Measurements from ENCODE around the gene F13A1. TPM values are rescaled to one million over a fixed set of nuclear protein-coding genes. Genes with fewer than 3 reads are reported as not detected.

The F13A1 gene
- total RNA-seq, 4 donors from 2014 or later: 28.8 to 303 (median 117) TPM

DNA sequence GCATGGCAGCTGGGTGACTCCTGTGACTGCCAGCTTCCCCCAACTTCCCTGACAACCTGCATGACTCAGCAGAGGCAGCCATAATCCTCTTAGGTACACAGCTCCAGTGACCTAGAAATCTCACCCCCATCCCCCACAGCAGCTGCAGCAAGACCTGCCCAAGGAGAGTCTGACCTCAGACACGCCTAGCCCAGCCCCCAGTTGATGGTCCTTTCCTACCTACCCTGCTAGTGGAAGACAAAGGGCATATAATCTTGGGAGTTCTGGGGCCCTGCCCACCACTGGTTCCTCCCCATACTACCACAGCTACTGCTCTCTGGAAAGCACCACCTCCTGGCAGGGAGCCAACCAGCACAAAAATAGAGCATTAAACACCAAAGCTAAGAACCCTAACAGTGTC, 90.2 kb downstream of the F13A1 start:
- no CpG with 5 or more reads among the region's 1 CpG for WGBS, 2 donors (ENCODE audit: low coverage in 1 of 2)
- no peaks in the 10 kb centered on the region for H3K36me3 ChIP-seq
- H3K4me3 ChIP-seq: no peak overlapping the region
- peaks cover 0 to 9% (median 0%) of the 10 kb centered on the region in 3 donors for H3K9me3 ChIP-seq
- H3K4me1 ChIP-seq: no peaks in the 10 kb centered on the region
- H3K27ac ChIP-seq: no peak overlapping the region
- no peak for TF ChIP-seq POLR2A (IDR thresholded peaks at IDR 0.05)
- TF ChIP-seq, protein P1, sequence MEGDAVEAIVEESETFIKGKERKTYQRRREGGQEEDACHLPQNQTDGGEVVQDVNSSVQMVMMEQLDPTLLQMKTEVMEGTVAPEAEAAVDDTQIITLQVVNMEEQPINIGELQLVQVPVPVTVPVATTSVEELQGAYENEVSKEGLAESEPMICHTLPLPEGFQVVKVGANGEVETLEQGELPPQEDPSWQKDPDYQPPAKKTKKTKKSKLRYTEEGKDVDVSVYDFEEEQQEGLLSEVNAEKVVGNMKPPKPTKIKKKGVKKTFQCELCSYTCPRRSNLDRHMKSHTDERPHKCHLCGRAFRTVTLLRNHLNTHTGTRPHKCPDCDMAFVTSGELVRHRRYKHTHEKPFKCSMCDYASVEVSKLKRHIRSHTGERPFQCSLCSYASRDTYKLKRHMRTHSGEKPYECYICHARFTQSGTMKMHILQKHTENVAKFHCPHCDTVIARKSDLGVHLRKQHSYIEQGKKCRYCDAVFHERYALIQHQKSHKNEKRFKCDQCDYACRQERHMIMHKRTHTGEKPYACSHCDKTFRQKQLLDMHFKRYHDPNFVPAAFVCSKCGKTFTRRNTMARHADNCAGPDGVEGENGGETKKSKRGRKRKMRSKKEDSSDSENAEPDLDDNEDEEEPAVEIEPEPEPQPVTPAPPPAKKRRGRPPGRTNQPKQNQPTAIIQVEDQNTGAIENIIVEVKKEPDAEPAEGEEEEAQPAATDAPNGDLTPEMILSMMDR (IDR thresholded peaks at IDR 0.05): no peak
- TF ChIP-seq POLR2AphosphoS5 (IDR thresholded peaks at IDR 0.05): no peak
- no peak for TF ChIP-seq EP300 (IDR thresholded peaks at IDR 0.05)
- ATAC-seq: no peak
- no peaks in the 10 kb centered on the region for H3K27me3 ChIP-seq

DNA sequence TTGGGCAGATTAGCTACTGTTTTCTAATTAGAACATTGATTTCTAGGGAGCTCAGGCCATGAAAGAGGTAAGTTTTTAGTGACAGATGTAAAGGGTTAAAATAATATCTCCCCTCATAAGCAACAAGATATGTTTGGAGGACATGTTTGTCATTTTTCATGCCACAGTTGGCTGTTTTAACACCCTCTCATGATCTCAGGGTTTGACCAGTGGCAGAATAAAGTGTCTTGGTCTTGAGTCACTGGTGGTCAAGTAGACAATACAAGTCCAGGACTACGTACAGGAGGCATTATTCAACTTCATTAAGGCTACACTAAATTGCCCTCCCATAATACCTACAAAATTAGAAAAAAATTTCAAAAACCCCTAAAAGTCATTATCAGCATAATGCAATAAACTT, 92.6 kb downstream of the F13A1 start:
- WGBS, 2 donors (ENCODE audit: low coverage in 1 of 2): 0% methylated on average over 1 of the region's 1 CpG; no CpG with 5 or more reads in 1 of the 2 donors
- ATAC-seq: no peak
- Histone ChIP-seq H3K27me3 (no peaks in the 10 kb centered on the region), H3K36me3 (no peaks in the 10 kb centered on the region), H3K27ac (no peak overlapping the region), H3K9me3 (peaks cover 0 to 9% (median 0%) of the 10 kb centered on the region in 3 donors), H3K4me1 (no peaks in the 10 kb centered on the region), H3K4me3 (no peak overlapping the region)
- TF ChIP-seq EP300 (IDR thresholded peaks at IDR 0.05): no peak
- no peak for TF ChIP-seq POLR2A (IDR thresholded peaks at IDR 0.05)
- no peak for TF ChIP-seq POLR2AphosphoS5 (IDR thresholded peaks at IDR 0.05)
- TF ChIP-seq, protein P1 (IDR thresholded peaks at IDR 0.05): no peak

DNA sequence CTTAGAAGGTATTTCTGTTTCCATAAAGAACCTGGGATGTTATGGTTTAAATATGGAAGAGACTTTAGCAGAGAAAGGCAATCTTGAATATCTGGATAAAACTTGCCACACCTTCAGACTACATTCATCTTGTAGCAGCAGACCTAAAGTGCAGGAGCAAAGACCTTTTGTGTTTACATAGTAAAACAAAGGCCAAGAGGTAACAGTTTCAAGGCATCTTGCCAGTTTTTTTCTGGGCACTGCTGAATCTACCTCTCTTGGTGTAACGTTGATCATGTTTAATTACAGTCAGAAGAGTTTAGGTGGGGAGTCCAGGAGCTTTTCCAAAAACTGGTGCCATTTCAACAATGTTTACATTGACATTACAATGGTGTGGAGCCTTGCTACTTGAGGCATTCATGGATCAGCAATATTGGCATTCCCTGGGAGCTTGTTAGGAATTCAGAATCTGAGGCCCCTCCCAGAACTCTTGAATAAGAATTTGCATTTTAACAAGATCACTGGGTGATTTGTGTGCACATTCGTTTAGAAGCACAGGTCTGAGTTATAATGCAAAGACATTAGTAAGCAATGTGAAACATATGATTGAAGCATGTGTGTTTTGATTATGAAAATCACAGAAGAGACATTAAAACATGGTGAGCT, 94.5 kb downstream of the F13A1 start:
- Histone ChIP-seq H3K4me1 (no peaks in the 10 kb centered on the region), H3K9me3 (peaks cover 0 to 9% (median 0%) of the 10 kb centered on the region in 3 donors), H3K4me3 (no peak overlapping the region), H3K36me3 (no peaks in the 10 kb centered on the region), H3K27me3 (no peaks in the 10 kb centered on the region), H3K27ac (no peak overlapping the region)
- WGBS, 2 donors (ENCODE audit: low coverage in 1 of 2): 36 to 38% methylated on average over 2 of the region's 2 CpGs
- no peak for ATAC-seq
- no peak for TF ChIP-seq POLR2A (IDR thresholded peaks at IDR 0.05)

DNA sequence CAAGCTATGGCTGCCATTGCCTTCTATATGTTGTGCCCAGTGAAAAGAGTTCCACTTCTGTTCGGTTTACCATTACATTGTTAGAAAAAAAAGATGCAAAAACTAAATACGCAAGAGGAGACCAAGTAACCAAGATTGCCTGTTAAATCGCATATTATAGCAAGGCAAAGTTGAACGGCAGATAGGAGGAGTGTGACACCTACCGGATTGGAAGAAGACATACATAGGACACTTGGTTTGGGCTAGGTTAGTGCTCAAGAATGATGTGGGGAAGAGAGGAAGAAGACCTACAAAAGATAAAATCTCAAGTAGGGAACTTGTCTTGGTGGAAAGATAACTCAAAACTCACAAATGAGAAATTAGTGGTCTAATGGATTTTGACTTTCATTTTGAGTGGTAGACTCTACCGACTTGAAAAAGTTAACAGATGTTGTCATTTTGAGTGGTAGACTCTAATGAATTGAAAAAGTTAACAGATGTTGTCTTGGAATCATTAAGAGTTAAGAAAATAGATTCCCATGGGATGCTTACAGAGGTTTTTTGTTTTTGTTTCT, 95.5 kb downstream of the F13A1 start:
- ATAC-seq: no peak
- Histone ChIP-seq H3K4me3 (no peak overlapping the region), H3K4me1 (no peaks in the 10 kb centered on the region), H3K27me3 (no peaks in the 10 kb centered on the region), H3K36me3 (no peaks in the 10 kb centered on the region), H3K27ac (no peak overlapping the region), H3K9me3 (peaks cover 0 to 9% (median 0%) of the 10 kb centered on the region in 3 donors)
- WGBS, 2 donors (ENCODE audit: low coverage in 1 of 2): 82 to 88% methylated on average over 4 to 6 of the region's 6 CpGs
- TF ChIP-seq POLR2AphosphoS5 (IDR thresholded peaks at IDR 0.05) (no peak), EP300 (IDR thresholded peaks at IDR 0.05) (no peak), POLR2A (IDR thresholded peaks at IDR 0.05) (no peak)
- TF ChIP-seq, protein P1 (IDR thresholded peaks at IDR 0.05): no peak

DNA sequence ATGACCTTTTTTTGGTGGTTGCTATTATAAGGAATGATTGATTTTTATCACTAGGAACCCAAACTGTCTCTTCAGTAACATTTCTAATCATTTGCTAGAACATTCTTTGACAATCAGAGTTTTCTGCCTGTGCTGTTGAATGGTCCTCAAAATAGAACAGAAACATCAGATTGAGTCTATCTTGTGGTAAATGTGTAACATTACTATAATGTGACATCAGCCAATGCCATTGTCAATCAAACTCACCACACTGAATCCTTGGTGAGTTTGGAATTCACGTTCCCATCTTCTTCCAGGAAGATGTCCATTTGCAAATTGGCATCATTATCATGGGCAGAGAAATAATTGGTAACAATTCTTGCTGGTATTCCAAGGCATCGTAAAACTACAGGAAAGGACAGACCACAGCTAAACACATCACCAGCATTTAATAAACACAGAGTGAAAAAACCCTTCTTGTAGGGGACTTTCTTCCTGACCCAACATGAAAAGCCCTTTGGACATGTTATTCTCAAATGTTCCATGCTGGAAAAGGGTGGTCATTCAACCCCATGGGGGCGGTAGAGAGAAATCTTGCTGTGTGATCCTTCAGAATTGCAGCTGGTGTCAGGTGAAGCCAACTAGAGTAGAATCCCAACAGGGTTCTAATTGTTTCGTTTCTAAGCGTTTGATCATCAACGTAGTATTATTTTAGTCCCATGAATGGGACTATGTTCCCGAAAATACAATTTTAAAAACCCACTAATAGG, 98.5 kb downstream of the F13A1 start:
- WGBS, 2 donors (ENCODE audit: low coverage in 1 of 2): 39 to 46% methylated on average over 5 to 7 of the region's 7 CpGs

More for the DNA sequence above, 98.5 kb downstream of the F13A1 start:
- Histone ChIP-seq H3K27me3 (no peaks in the 10 kb centered on the region), H3K4me1 (no peaks in the 10 kb centered on the region), H3K4me3 (no peak overlapping the region), H3K36me3 (no peaks in the 10 kb centered on the region), H3K9me3 (no peaks in the 10 kb centered on the region), H3K27ac (no peak overlapping the region)
- TF ChIP-seq EP300 (IDR thresholded peaks at IDR 0.05) (no peak), POLR2AphosphoS5 (IDR thresholded peaks at IDR 0.05) (no peak), POLR2A (IDR thresholded peaks at IDR 0.05) (no peak)
- TF ChIP-seq, protein P1 (IDR thresholded peaks at IDR 0.05): no peak
- ATAC-seq: no peak

All from gastroesophageal sphincter (tissue), 4 donors.